HL-60 (cell line): ENCODE results near the gene STX10.

Experiments
- DNase-seq, 2 experiments: peaks; one replicate each; pipeline ENCODE4 v3.0.0-alpha.2; 2010 to 2020; ENCODE audit warnings: low read depth in 1 of 2, low spot score in 1 of 2
- H3K27ac ChIP-seq: fragments of 250-450 bp; sonication (Bioruptor Pico); replicated peaks from 2 replicates; pipeline ENCODE4 v1.5.1; 2020; ENCODE audit warnings: mild to moderate bottlenecking, moderate library complexity
- H3K27me3 ChIP-seq: fragments of 250-450 bp; sonication (Bioruptor Pico); 2 replicates; pipeline ENCODE4 v1.5.1; 2021; ENCODE audit warnings: mild to moderate bottlenecking, moderate library complexity; ENCODE audit not compliant: insufficient read depth, poor library complexity, severe bottlenecking
- H3K4me3 ChIP-seq: replicated peaks from 2 replicates; pipeline ENCODE4 v1.5.1; 2011; ENCODE audit warnings: mild to moderate bottlenecking, control low read depth, low read length; ENCODE audit not compliant: insufficient read depth
- GABPA ChIP-seq: IDR thresholded peaks from 2 replicates; pipeline ENCODE4 v1.6.1; 2012; ENCODE audit warnings: low read depth
- POLR2AphosphoS5 ChIP-seq: IDR thresholded peaks from 2 replicates; pipeline ENCODE4 v1.6.1; 2012; ENCODE audit warnings: low read depth
- SPI1 ChIP-seq: IDR thresholded peaks from 2 replicates; pipeline ENCODE4 v1.6.1; 2012; ENCODE audit warnings: low read depth, mild to moderate bottlenecking, borderline replicate concordance
- TF ChIP-seq, protein P1 (sequence below): IDR thresholded peaks from 2 replicates; pipeline ENCODE4 v1.6.1; 2012; ENCODE audit warnings: low read depth; ENCODE audit not compliant: insufficient replicate concordance
- TF ChIP-seq, protein P2 (sequence below): IDR thresholded peaks from one replicate; pipeline ENCODE4 v1.5.1; 2011; ENCODE audit warnings: low read length, control low read depth, inconsistent platforms; ENCODE audit not compliant: insufficient read depth

STX10 gene

DNA sequence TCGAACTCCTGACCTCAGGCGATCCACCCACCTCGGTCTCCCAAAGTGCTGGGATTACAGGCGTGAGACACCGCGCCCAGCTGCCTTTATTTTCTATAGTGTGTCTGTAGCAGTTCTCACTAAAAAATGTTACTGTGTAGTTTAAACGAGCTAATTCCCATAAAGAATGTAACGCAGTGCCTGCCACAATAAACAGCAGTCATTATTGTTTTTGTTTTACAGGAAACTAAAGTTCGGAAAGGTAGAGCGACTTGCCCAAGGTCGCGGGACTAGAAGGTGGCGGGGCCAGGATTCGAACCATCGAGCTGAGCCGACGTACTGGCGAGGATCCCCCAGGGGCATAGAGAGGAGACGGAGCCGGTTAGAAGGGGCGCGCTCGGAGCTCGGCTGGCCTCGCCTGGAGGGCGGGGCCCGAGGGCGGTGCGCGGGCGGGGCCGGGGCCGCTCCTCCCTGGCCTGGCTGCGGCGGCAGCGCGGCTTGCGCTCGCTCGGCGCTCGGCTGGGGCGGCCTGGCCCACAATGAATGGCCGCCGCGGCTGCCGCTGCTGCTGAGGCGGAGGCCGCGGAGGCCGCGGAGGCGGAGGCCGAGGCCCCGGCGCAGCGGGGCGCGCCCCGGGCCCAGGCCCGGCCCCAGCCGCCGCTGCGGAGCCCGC is 32.3 kb downstream of the STX10 start, which contains the start of gene NACC1:
NACC1 (plus strand) TSS at position 493 of the 652 bp plus-strand sequence. CDS start 16,944 bp downstream, outside the sequence.
- peak; percentile 75 to 89 for DNase-seq
- Histone ChIP-seq H3K4me3 (peak within 1 kb of the TSS; percentile 98), H3K27ac (peak within 1 kb of the TSS; percentile 84), H3K27me3 (no peaks in the 10 kb centered on the region)
- TF ChIP-seq, protein P1, sequence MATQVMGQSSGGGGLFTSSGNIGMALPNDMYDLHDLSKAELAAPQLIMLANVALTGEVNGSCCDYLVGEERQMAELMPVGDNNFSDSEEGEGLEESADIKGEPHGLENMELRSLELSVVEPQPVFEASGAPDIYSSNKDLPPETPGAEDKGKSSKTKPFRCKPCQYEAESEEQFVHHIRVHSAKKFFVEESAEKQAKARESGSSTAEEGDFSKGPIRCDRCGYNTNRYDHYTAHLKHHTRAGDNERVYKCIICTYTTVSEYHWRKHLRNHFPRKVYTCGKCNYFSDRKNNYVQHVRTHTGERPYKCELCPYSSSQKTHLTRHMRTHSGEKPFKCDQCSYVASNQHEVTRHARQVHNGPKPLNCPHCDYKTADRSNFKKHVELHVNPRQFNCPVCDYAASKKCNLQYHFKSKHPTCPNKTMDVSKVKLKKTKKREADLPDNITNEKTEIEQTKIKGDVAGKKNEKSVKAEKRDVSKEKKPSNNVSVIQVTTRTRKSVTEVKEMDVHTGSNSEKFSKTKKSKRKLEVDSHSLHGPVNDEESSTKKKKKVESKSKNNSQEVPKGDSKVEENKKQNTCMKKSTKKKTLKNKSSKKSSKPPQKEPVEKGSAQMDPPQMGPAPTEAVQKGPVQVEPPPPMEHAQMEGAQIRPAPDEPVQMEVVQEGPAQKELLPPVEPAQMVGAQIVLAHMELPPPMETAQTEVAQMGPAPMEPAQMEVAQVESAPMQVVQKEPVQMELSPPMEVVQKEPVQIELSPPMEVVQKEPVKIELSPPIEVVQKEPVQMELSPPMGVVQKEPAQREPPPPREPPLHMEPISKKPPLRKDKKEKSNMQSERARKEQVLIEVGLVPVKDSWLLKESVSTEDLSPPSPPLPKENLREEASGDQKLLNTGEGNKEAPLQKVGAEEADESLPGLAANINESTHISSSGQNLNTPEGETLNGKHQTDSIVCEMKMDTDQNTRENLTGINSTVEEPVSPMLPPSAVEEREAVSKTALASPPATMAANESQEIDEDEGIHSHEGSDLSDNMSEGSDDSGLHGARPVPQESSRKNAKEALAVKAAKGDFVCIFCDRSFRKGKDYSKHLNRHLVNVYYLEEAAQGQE = no peak

DNA sequence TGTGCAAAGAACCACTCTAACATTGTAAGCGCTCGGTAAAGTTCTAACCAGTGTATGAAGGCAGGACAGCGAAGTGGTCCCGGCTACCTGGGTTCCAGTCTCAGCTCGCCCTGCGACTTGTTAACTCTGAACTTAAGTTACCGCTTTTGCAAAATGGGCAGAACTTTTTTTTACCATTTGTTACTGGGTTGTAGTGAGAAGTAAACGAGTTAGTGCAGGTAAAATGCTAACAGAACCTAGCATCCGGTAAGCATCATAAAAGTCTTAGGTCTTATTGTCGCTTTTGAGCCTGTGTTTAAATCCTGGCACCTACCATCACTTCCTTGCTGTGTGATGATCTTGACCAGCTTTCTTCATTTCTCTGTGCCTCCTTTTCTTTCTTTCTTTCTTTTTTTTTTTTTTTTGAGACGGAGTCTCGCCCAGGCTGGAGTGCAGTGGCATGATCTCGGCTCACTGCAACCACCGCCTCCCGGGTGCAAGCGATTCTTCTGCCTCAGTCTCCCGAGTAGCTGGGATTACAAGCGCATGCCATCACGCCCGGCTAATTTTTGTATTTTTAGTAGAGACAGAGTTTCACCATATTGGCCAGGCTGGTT is 32.9 kb downstream of the STX10 start:
- Histone ChIP-seq H3K27ac (peak overlapping the region; percentile 83), H3K27me3 (no peaks in the 10 kb centered on the region), H3K4me3 (peak overlapping the region; percentile 98)
- no peak for TF ChIP-seq POLR2AphosphoS5
- TF ChIP-seq, protein P1 = no peak
- TF ChIP-seq, protein P2, sequence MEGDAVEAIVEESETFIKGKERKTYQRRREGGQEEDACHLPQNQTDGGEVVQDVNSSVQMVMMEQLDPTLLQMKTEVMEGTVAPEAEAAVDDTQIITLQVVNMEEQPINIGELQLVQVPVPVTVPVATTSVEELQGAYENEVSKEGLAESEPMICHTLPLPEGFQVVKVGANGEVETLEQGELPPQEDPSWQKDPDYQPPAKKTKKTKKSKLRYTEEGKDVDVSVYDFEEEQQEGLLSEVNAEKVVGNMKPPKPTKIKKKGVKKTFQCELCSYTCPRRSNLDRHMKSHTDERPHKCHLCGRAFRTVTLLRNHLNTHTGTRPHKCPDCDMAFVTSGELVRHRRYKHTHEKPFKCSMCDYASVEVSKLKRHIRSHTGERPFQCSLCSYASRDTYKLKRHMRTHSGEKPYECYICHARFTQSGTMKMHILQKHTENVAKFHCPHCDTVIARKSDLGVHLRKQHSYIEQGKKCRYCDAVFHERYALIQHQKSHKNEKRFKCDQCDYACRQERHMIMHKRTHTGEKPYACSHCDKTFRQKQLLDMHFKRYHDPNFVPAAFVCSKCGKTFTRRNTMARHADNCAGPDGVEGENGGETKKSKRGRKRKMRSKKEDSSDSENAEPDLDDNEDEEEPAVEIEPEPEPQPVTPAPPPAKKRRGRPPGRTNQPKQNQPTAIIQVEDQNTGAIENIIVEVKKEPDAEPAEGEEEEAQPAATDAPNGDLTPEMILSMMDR = no peak
- TF ChIP-seq SPI1 = no peak
- TF ChIP-seq GABPA = no peak
- DNase-seq = no peak

- peak within 1 kb of the TSS; percentile 83 for H3K27ac ChIP-seq
- peak; percentile 96 to 98 for DNase-seq
- no peaks in the 10 kb centered on the region for H3K27me3 ChIP-seq
- TF ChIP-seq, protein P1 = peak; percentile 36
- TF ChIP-seq GABPA (peak; percentile 56; the same call in 1 of the 2 replicates), SPI1 (no peak; the same call in 1 of the 2 replicates), POLR2AphosphoS5 (peak; percentile 72)
- TF ChIP-seq, protein P2 = no peak
- H3K4me3 ChIP-seq = peak within 1 kb of the TSS; percentile 98
Measured at GRCh38 chr19:13116282-13117175, 33.6 kb downstream of the STX10 start, which contains the start of gene TRMT1. TRMT1 (minus strand) TSS chr19:13116740; CDS start chr19:13116399, 341 bp downstream.
